BJ (cell line): ENCODE results near the gene KCNF1. TPM values are rescaled to one million over a fixed set of nuclear protein-coding genes. Genes with fewer than 3 reads are reported as not detected.

ENCODE experiments used
- CTCF ChIA-PET: fragments of 350-600 bp; formaldehyde crosslinking; extraction: SDS; loops from one replicate; lab custom pipeline; 2021; ENCODE audit warnings: antibody characterized with exemption, inconsistent platforms; lab: Yijun Ruan, JAX
- POLR2A ChIA-PET: fragments of 300-600 bp; sonication (Branson Sonifier 250); formaldehyde crosslinking; extraction: SDS; loops from one replicate; lab custom pipeline; 2021; ENCODE audit warnings: antibody characterized with exemption; lab: Charles Lee
- DNase-seq: peaks from one replicate; pipeline ENCODE4 v3.0.0-alpha.2; 2011; ENCODE audit warnings: low read depth
- H3K27me3 ChIP-seq: 2 replicates; pipeline ENCODE4 v1.6.0; 2011; ENCODE audit warnings: low read length; ENCODE audit not compliant: control insufficient read depth, insufficient read depth
- H3K36me3 ChIP-seq: 2 replicates; pipeline ENCODE4 v1.5.1; 2011; ENCODE audit warnings: low read length; ENCODE audit not compliant: control insufficient read depth, insufficient read depth
- H3K4me3 ChIP-seq: 2 replicates; pipeline ENCODE4 v1.5.1; 2011; ENCODE audit warnings: low read depth, mild to moderate bottlenecking, control low read depth, low read length
- polyA plus RNA-seq: library from polyadenylated mRNA; depleted of rRNA; stranded (reverse); fragments of >200 nt; gene quantifications from 2 replicates; pipeline ENCODE4 v1.2.3, GENCODE V29; 2011
- TF ChIP-seq, protein P1 (sequence below): IDR thresholded peaks from 2 replicates; pipeline ENCODE4 v1.5.1; 2011; ENCODE audit warnings: low read depth, mild to moderate bottlenecking, control low read depth, inconsistent platforms, low read length, moderate library complexity; ENCODE audit not compliant: insufficient read depth

The KCNF1 gene
- polyA plus RNA-seq, 1 experiment, result not detected

DNA sequence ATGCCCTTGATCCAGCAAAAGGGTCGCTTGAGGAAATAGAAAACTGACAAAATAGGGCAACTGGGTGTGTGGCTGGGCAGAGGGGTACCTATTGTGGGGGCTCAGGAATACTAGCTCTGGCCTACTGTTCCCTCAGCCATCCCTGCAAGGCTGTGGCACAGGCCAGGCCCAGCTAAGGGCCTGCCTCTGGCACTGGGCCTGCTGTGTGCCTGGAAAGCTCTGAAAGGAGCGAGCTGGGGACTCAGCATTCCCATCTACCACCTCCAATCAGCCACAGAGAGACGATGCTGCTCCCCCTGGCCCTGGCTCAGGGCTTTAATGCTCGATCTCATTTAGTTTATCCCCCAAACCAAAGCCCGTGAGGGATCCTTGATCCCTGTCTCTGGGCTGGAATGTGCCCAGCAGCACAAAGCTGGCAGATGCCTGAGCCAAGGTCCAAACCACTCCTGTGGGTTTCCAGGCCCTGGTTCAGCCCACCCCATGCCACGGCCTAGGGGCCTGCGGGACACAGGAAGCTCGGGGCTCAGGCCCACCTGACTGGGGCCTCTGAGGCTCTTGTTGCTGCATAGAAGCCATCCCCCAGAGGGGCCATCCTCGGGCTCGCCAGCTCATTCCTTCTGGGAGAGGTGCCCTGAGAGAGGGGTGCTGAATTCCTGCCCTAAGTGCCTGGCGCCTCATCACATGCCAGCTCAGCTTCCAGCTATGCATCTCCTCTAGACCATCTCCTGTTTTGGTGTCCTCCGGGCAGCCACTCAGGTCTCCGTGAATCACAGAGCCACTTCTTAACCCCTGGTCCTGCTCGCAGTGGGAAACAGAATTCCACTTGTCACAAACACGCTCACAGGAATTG lies 43.0 kb upstream of the KCNF1 start:
- H3K4me3 ChIP-seq, result no peak overlapping the region
- CTCF ChIA-PET, result interaction anchor here (1.1 to 1.4 kb wide), 2 partner anchors 36 to 261 kb away, joined by 4 to 5 read pairs; no protein-coding TSS in a partner anchor
- no peaks in the 10 kb centered on the region for H3K36me3 ChIP-seq
- POLR2A ChIA-PET, result interaction anchor here (0.6 kb wide), 1 partner anchor 1711 kb away, joined by 3 read pairs; no protein-coding TSS in a partner anchor
- TF ChIP-seq, protein P1, sequence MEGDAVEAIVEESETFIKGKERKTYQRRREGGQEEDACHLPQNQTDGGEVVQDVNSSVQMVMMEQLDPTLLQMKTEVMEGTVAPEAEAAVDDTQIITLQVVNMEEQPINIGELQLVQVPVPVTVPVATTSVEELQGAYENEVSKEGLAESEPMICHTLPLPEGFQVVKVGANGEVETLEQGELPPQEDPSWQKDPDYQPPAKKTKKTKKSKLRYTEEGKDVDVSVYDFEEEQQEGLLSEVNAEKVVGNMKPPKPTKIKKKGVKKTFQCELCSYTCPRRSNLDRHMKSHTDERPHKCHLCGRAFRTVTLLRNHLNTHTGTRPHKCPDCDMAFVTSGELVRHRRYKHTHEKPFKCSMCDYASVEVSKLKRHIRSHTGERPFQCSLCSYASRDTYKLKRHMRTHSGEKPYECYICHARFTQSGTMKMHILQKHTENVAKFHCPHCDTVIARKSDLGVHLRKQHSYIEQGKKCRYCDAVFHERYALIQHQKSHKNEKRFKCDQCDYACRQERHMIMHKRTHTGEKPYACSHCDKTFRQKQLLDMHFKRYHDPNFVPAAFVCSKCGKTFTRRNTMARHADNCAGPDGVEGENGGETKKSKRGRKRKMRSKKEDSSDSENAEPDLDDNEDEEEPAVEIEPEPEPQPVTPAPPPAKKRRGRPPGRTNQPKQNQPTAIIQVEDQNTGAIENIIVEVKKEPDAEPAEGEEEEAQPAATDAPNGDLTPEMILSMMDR, result no peak
- no peak for DNase-seq
- peaks cover 6% of the 10 kb centered on the region; the same call in 1 of the 2 replicates for H3K27me3 ChIP-seq

DNA sequence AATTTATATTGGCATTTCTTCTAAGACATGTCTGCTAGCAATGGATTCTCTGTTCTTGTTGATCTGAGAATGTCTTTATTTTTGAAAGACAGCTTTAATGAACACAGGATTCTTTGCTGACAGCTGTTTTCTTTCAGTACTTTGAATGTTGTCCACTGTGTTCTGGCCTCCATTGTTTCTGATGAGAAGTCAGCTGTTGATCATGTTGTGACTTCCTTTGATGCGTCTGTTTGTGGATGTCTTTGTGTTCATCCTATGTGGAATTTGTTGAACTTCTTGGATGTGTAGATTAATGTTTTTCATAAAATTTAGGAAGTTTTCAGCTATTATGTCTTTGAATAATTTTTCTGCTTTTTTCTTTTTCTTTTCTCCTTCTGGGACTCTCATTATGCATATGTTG lies 39.8 kb upstream of the KCNF1 start:
- H3K27me3 ChIP-seq, result no peaks in the 10 kb centered on the region; the same call in 1 of the 2 replicates
- H3K36me3 ChIP-seq, result no peaks in the 10 kb centered on the region
- POLR2A ChIA-PET, result no interaction called here
- CTCF ChIA-PET, result interaction anchor here (0.8 to 2.2 kb wide), 5 partner anchors 10 to 711 kb away, joined by 3 to 5 read pairs (median 3); a partner anchor contains a TSS
- H3K4me3 ChIP-seq, result no peak overlapping the region
- DNase-seq, result no peak
- TF ChIP-seq, protein P1, result no peak

DNA sequence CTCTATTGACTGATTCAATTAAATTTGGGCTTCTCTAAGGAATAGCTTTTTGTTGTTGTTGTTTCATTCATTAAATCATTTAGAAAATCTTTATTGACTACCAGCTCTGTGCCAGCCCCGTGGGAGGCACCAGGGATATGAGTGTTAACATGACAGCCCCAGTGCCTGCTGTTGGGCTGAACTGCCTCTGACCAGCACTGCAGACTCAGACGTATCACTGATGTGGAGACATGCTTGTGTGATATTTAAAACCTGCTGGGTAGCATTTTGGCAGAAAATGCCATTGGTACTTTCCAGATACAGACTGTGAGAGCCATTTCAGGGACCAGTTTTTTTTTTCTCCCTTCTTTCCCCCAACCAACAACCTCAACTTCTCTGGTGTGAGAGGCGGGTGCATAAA lies 38.6 kb upstream of the KCNF1 start:
- POLR2A ChIA-PET, result no interaction called here
- TF ChIP-seq, protein P1, result no peak
- Histone ChIP-seq H3K27me3 (no peaks in the 10 kb centered on the region; the same call in 1 of the 2 replicates), H3K4me3 (no peak overlapping the region), H3K36me3 (no peaks in the 10 kb centered on the region)
- CTCF ChIA-PET, result interaction anchor here (1.1 kb wide), 1 partner anchor 41 kb away, joined by 3 read pairs; no protein-coding TSS in a partner anchor
- no peak for DNase-seq

DNA sequence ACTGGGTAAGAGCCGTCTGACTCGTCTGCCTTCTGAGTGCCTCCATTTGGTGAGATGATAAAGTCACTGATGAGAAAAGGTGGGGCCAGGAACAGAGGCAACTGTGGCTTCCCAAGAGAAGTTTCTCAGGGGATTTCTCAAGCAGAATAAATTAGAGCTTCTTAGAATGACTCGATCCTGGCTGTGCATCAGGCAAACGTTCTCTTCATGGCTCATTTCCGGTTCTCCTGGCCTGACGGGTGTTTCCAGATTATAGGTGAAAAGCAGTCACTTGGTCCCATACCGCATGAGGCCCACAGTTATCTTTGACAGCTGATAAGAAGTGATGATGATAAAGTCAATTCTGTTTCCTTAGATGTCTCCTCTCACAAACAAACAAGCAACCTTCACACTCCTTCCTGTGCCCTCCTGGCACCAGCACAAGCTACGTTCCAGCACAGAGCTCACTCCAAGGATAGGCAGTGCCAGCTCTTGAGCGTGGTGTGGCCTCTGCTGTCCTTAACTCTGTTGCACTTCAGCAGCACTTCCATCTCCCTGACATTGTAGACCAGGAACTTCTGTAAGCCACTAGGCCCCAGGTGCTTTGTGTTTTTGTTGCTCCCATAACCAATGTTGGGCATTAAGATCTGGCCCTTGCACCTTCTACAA lies 37.8 kb upstream of the KCNF1 start:
- no peak for DNase-seq
- TF ChIP-seq, protein P1, result no peak
- H3K27me3 ChIP-seq, result no peaks in the 10 kb centered on the region; the same call in 1 of the 2 replicates
- CTCF ChIA-PET, result interaction anchor here (0.6 to 1.3 kb wide), 2 partner anchors 38 to 182 kb away, joined by 3 to 4 read pairs; no protein-coding TSS in a partner anchor
- H3K4me3 ChIP-seq, result no peak overlapping the region
- POLR2A ChIA-PET, result no interaction called here
- H3K36me3 ChIP-seq, result no peaks in the 10 kb centered on the region

DNA sequence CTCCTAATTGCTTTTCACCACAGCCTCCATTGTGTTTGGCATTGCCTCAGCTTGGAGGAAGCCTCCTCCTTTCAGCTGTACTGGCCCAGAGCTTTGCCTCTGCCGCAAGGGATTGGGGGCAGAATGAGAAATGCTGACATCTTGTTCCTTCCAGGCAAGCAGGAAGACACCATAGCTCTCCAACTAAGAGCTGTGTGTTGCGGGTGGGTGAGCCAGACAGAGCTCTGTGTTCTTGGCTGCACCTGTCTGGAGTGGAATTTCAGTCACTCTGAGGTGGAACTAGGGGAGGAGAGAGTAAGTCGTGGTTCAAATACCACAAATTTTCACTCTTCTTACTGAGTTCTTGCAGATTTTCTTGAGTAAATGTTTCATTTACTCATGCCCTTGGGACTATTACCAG lies 36.6 kb upstream of the KCNF1 start:
- CTCF ChIA-PET, result interaction anchor here (1.1 to 1.3 kb wide), 2 partner anchors 39 to 249 kb away, joined by 4 read pairs; no protein-coding TSS in a partner anchor
- TF ChIP-seq, protein P1, result no peak

More for the DNA sequence above, 36.6 kb upstream of the KCNF1 start:
- Histone ChIP-seq H3K36me3 (no peaks in the 10 kb centered on the region), H3K27me3 (no peaks in the 10 kb centered on the region; the same call in 1 of the 2 replicates), H3K4me3 (no peak overlapping the region)
- POLR2A ChIA-PET, result no interaction called here
- no peak for DNase-seq
